NCI-H345 (cell line): Measurements from ENCODE around the gene LPP.
"Not testable (repeated sequence)": the region's sequence is repeated elsewhere in the genome, so short reads cannot be mapped to it uniquely, and the experiment has no call there.

Experiments used
- DNase-seq: peaks from one replicate; lab custom pipeline; 2025; lab: John Stamatoyannopoulos, UW

The LPP gene

GRCh38 chr3:188439080-188439479 is 285.1 kb downstream of the LPP start:
- no peak for DNase-seq

DNA sequence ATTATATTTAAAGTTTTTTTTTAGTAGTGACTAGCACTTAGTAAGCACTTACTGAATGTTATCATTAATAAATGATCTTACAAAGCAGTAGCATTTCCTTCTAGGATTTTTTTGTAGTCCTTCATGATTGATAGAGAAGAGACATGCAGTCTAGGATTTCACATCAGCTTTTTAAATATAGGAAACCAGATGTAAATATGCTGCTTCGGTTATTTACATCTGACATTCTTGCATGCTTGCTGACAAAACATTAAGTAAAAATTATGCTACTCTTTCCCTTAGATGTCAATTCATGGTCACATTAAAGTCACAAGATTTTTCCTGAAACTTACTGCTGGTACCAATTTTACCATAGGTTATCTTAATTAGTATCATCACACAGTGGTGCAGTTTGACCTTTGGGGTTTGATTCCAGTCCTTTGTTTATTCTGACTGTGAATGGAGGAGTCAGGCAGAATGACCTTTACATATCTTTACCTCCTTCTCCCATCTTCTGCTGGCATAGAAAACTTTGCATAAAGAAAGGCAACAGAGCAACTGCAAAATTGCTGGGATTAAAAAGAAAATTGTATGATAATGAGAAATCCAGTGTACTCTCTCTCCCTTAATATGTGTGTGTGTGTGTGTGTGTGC is 286.5 kb downstream of the LPP start:
- DNase-seq = no peak

DNA sequence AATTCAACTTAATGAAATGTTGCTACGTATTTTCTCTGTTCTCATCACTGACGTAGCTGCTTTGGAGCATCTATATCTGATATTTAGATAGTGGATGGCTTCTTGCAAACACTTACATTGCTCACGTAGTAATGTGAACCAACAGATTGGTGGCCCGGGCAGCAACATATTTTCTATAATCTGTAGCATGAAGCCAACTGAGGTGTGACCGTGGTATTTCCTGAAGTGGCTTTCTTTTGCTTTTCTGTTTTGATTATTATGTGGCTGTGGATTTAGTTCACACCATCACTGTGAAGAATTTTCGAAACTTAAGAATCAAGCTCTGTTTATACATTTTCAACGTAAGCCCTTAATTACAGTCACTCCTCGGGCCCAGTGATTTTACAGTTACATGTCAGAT is 288.5 kb downstream of the LPP start:
- DNase-seq = no peak

DNA sequence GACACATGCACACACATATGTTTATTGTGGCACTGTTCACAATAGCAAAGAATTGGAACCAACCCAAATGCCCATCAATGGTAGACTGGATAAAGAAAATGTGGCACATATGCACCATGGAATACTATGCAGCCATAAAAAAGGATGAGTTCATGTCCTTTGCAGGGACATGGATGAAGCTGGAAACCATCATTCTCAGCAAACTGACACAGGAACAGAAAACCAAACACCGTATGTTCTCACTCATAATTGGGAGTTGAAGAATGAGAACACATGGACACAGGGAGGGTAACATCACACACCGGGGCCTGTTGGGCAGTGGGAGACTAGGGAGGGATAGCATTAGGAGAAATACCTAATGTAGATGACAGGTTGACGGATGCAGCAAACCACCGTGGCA is 291.2 kb downstream of the LPP start:
- DNase-seq = not testable (repeated sequence)

- DNase-seq = no peak
Observed at GRCh38 chr3:188446014-188446413, 292.1 kb downstream of the LPP start.

DNA sequence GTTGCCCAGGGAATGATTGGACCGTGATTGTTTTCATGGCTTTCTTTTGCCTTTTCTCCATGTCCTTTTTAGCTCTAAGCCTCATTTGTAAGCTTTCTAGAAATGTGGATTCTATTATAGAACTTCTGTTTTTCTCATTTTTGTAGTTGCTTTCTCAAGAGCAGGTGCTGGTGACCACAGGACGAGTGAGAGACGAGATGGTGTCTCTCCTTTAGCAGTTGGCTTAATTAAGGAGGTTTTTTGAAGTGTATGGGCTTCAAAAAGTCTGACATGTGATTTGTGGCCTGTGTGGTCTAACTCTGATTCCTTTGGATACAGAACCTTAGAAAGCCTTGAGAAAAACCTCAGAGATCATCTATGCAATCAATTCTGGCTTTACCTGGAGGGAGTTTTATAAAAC is 292.8 kb downstream of the LPP start:
- no peak for DNase-seq

- no peak for DNase-seq
Observed at GRCh38 chr3:188448813-188449212, 294.9 kb downstream of the LPP start.

- no peak for DNase-seq
Observed at GRCh38 chr3:188449421-188449820, 295.5 kb downstream of the LPP start.

DNA sequence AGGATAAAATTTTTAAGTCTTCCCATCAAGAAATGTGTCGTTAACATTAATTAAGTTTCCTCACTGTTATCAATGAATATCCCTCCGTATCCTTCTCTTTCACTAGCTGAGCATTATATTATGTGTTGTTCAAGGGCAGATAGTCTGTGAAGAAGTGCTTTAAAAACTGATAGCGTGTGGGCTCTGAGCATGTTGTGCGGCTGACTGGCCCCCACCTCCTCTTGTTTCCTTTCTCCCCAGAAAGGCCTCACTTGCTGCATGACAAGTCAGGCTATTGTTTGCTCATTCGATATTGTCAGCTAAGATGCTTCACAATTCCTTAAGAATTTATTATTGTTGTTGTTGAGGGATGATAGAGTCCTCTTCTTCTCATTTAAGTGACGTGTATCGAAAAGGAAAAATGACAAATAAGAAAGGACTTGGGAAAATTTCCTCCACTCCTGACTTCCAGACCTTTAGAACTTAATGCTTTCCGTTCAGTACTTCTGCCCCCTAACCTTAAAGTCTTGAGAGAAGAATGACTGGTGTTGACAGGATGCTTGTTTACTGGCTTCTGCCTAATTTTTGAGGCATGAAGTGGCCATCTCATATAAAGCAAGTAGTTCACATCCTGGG is 298.3 kb downstream of the LPP start:
- no peak for DNase-seq

GRCh38 chr3:188453431-188454384 is 299.8 kb downstream of the LPP start:
- no peak for DNase-seq

GRCh38 chr3:188455748-188456147 is 301.8 kb downstream of the LPP start:
- no peak for DNase-seq

- no peak for DNase-seq
Observed at GRCh38 chr3:188458756-188459155, 304.8 kb downstream of the LPP start.

GRCh38 chr3:188465311-188465710 is 311.4 kb downstream of the LPP start:
- no peak for DNase-seq

DNA sequence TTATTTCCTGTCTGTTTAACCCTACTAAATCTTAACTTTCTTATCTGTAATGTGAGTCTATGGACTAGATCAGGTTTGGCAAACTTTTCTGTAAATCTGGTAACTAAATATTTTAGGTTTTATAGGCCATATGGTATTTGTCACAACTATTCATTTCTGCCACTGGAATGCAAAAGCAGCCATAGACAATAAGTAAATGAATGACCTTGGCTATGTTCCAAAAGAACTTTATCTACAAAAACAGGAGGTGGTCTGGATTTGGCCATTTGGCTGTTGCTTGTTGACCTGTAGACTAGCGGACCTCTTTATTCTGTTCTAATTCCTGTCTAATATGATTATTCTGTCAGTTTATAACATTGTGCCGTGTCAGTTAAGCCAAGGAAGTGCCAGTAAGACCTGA is 314.2 kb downstream of the LPP start:
- DNase-seq = no peak

DNA sequence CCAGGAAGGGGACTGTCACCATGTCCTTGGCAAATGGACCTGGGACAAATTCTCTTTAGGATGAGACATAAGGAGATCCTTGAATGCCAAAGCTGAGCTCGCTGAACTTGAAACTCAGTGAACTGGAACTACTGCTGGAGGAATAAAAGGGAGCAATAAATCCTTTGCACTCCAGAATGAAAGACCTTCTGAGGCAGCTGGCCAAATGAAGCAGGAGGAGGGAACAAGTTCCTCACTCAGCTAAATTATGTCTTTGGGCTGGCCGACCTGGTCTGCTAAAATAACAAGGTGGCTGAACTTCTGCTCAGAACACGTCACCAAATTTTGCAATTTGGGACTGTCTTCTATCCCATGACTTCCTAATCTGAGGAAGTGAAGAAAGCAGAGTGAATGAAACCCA is 314.7 kb downstream of the LPP start:
- DNase-seq = peak; percentile 68

DNA sequence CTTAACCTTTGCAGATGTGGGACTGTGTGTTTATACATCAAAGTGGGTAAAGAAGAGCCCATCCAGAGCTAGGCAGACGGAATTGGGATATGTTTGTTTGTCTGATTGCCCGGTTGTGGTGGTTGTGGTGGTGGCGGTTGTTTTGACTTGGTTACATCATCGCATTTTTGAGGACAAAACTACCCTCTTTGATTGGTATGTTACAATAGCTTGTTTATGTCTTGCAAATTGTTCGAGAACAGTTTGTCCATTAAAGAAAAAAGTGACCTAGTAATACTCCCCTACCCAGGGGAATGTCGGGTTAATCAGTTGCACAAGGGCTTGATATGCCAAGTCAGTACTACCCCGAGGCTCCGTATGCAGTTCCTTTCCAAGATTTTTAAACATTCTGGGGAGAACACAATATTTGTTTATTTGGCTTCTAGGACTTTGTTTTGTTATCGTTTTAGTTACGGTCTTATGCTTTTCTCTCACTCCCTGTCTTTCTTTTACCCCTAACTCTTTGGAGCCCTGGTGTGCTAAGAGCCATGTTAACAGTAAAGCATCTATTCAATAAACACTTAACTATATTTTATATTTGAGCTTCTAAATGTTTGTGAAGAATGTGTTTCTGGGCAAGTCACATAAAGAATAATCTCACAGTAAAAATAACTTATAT is 315.4 kb downstream of the LPP start:
- DNase-seq = no peak

GRCh38 chr3:188470508-188471130 is 316.7 kb downstream of the LPP start:
- DNase-seq = no peak

DNA sequence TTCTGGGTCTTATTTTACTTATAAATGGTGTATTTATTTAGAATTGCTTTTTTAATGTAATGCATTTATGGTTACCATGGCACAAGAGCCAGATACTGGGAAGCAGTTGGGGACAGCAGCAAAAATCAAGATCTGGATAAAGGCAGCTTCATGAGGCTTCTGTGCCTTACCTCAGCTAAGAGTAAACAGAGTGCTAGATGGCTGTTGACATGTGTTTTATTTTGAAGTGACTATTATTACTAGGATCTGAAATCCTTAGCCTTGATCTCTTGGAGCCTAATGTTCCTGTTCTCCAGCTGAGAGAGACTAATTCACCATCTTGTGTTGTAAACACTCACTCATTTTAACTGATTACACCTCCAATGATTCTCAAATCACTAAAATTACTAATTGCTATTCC is 317.8 kb downstream of the LPP start:
- no peak for DNase-seq

GRCh38 chr3:188472336-188472735 is 318.4 kb downstream of the LPP start:
- DNase-seq = no peak

DNA sequence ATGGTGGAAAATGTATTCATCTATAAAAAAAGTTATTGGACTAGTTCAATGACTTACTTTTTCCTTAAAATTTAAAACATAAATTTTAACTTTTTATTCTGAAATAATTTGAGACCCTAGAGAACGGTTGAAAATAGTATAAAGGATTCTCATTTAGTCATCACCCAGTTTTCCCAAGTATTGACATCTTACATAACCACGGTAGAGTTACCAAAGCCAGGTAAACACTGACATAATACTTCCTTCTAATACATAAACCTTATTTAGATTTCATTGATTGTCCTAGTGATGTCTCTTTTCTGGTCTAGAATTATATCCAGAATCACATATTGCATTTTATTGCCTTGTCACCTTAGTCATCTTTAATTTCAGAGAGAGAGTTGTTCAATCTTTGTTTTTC is 319.1 kb downstream of the LPP start:
- no peak for DNase-seq

DNA sequence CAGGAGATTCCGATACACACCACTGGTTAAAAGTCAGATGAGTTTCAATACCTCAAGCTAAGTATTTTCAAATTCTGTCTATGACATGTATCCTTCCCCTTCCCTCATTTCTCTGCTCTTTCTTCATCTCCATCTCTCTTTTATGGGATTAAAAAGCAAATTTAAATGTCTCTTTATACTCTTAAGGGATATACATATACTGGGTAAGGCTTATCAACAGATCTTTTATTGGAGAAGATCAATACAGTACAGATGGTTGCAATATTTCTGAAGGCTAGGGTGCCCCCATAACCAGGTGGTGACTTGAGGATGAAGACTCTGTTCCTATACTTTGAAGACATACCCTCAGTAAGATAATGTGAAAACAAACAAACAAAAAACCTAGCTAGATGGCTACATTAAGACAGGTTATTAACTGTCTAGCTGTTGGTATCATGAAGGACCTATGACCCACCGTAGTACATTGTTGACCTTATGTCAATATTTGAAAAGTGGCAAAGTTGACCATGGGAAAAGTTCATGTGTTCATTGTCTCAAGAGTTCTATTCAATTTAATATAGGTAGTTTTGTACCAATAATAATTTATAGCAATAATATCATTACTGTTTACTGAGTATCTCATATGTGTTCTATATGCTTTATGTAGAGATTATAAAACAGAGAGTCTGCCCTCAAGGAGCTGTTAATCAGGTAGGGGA is 319.8 kb downstream of the LPP start:
- DNase-seq = no peak
